Measurements from ENCODE around the gene ANKRD6.

ANKRD6 gene

GRCh38 chr6:89566930-89567629, 134.1 kb downstream of the ANKRD6 start:
- DNase-seq = no peak

DNA sequence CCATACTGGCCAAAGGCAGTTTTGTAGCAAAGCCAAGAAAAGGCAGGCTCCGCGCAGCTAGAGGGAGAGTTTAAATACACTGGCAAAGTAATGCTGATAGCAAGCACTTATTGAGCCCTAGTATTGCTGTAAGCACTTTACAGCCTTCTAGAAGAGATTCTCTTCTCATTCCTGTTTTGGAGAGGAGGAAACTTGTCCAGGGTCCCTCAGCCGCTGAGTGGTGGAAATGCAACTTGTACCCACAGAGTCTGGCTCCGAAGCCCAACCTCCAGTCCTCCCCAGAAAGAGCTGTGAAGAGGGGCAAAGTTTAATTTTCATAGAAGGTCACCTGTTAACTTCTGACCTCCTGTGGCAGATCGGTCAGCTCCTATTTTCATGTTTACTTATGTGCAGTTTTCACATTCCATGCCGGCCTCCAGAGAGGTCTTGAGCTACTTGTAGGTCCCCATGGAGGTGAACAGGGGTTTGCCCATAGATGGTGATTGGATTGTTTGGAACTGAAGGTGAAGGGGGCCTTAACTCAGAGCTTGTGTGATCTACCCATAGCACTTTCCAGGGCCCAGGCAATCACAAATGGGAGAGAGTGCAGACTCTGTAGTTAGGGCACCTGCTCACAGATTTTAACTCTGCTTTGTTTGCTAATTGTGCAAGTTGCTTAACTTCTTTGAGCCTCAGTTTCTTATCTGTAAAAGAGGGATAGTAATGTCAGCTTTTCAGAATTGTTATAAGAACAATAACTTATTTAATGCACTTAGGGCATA, 134.9 kb downstream of the ANKRD6 start:
- DNase-seq = no peak

GRCh38 chr6:89574910-89575561, 142.1 kb downstream of the ANKRD6 start:
- no peak for DNase-seq

GRCh38 chr6:89575562-89575960, 142.6 kb downstream of the ANKRD6 start:
- no peak for DNase-seq

DNA sequence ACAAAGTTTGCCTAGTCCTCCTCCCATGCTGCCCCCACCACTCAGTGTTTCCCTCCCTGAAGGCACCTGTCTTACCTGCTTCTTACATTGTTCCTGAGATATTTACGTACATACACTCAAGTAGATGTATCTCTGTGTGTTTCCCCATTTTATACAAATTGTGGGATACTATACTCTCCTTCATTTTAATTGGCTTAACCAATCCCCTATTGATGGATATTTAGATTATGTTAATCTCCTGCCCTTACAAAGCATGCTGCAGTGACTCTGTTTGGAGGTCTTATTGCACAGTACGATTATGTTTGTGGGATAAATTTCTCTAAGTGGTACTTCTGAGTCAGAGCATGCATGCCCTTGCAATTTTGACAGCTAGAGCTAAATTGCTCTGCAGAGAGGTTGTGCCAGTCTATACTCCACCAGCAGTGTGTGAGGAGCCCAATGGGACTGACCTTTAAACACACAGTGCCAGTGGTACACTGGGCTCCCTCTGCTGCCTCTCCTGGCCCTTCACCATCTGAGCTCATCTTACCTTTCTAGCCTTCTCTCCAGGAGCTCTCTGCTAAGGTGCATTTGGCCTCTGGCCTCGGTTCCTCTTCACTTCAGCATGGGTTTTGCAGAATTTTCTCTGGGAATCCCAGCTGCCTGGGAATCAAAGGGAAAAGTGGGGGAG, 148.2 kb downstream of the ANKRD6 start:
- peak; percentile 33 for DNase-seq

DNA sequence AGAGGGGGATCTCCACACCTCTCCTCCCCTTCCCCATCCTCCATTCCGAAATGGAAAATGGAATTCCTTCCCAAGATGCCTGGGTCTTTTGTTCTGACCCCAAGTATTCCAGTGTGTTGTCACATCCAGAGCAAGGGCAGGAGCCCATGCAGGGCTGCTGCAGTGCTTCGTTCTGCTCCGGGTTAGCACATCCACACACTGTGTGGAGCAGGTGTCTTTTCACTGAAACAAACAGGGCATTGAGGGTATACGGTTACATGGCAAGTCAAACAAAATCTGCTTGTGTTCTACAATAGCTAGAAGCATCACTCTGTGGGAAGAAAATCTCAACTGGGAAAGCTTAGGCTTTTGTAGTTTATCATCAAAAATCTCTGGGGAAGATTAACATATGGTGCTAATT, 148.7 kb downstream of the ANKRD6 start:
- DNase-seq = peak; percentile 64

GRCh38 chr6:89582669-89583325, 149.8 kb downstream of the ANKRD6 start:
- no peak for DNase-seq

- no peak for DNase-seq
These were observed 150.6 kb downstream of the ANKRD6 start for GRCh38 chr6:89583559-89583958.

- no peak for DNase-seq
These were observed 151.6 kb downstream of the ANKRD6 start for GRCh38 chr6:89584539-89584938.

DNA sequence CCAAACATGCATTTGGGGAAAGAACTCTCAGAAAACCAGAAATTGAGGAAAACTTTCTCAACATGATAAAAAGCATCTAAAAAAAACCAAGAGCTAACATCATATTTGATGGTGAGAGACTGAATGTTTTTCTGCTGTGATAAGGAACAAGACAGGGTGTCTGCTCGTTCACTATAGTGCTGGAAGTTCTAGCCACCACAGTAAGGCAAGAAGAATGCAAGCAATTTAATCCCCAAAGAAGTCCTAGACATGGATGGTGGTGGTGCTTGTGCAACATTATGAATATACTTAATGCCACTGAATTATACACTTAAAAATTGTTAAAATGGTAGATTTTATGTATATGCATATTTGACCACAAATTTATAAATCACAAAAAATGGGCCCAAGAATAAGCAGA, 152.2 kb downstream of the ANKRD6 start:
- DNase-seq = no peak

DNA sequence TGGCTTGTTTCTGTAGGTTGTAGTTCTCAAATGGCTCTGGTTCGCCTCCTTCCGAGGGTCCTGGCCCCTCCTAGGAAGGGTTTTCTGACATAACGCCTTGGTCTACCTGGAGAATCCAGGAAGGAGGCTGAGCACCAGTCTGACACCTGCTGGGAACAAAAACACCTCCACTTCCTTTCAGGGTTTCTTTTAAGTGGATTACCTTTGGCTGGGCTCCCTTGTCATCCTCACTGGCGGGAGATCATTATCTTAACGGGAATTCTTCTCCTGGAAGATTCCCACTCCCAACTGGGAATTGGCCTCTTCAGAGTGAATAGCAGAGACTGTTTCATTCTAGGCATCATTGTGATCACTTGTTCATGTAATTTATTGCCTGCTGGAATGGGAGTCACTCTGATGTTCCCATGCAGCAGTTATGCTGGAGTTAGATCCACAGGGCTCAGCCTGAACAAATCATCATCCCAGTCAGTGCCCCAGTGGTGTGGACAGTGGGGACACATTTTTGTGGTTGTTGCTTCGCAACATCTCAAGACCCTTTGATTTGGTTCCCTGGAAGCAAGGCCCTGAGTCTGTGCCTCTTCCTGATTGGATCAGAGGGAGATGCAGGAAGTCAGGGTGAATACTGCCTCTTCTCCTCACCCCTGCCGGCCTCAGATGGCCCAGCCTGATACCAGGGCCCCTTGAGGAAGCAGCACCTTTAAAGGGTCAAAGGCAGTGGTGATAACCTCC, 156.5 kb downstream of the ANKRD6 start:
- DNase-seq = no peak

DNA sequence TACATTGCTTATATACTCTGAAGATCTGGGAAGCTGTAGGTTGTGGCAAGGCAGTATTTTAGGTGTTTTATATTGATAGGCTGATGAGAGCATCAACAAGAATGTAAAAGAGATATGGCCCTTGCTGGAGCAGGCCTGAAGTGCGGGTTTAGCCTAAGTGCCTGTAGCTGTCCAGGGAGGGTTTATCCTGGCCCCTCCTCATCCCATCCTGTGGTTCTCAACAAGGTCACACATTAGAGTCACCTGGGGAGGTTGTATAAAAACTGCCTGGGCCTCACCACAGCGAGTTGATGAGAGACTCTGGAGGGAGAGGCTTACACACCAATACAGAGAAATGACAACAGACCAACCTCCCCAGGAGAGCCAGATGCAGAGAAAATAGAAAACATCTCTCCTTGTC, 157.2 kb downstream of the ANKRD6 start:
- no peak for DNase-seq

- DNase-seq = no peak
These were observed 158.8 kb downstream of the ANKRD6 start for GRCh38 chr6:89591745-89592144.

DNA sequence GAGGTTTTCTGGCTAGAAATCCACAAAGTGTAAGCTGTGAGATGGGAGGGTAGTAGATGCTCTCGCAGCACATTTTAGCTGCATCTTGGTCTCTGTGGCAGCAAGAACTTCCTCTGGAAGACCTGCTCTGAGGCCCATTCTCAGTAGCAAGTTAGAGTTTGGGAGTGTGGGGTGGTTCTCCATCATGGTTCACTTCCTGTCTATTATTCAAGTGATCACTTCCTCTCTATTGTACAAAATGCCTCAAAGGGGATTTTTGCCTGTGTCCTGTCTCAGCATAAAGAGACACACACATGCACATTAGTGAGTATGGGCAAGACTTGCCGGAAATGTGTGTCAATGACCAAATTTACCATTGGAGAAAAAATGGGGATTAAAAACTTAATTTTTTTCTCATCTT, 163.1 kb downstream of the ANKRD6 start:
- no peak for DNase-seq

- no peak for DNase-seq
These were observed 163.5 kb downstream of the ANKRD6 start for GRCh38 chr6:89596484-89596883.

DNA sequence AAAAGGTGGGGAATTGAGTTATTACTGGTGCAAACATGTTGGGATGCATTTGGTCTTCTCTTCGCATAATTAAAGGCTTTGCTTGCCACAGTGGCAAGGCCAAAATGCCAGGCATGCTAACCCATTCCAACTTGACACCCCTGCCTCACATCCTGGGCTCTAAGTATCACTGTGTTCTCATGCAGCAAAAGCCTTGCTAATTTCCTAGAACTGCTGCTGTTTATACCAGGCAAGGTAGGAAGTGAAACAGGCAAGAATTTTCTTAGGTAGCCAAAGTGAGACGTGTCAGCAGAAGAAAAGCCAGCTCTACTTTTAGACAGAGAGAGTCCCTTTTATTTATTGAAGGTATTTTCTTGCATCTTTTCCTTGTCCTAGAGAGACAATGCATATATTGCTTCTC, 164.4 kb downstream of the ANKRD6 start:
- no peak for DNase-seq

DNA sequence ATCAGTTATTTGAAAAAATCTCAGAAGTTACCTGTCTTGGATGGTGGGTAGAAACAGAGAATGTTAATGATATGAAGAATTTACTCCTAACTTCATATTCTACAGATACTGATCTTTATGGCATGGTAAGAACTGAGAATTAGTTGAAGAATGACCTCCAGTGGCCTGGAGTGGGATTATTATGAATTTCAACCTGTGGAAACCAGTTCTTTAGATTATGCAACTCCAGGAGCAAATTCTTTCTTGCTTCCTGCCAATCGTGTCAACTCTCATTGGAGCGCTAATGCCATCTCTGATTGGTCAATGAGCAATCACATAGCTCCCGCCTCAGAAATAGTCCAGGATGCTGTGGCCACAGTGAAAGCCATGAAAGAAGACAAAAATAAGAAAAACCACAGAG, 165.0 kb downstream of the ANKRD6 start:
- peak; percentile 28 for DNase-seq

GRCh38 chr6:89599727-89600126, 166.8 kb downstream of the ANKRD6 start:
- no peak for DNase-seq

DNA sequence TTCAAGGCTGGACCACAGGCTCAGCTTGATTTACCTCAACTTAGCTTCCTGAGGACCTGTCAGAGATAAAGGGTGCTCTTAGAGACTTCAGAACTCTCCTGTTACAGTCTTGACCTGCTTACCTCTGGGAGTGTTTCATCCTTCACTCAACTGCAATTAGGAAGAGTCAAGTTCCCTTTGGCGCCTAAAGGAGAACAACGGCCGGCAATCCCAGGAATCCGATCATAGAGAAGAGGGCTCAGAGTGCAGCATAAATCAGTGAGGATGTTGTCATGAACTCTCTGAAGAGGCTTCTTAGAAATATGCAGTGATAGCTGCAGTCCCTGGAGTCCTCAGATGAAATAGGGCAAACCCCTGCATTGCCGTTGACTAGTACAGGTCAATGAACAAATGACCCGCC, 169.2 kb downstream of the ANKRD6 start:
- DNase-seq = no peak

- DNase-seq = no peak
These were observed 171.7 kb downstream of the ANKRD6 start for GRCh38 chr6:89604653-89605052.

- no peak for DNase-seq
These were observed 172.9 kb downstream of the ANKRD6 start for GRCh38 chr6:89605861-89606260.

GRCh38 chr6:89610149-89610642, 177.2 kb downstream of the ANKRD6 start:
- DNase-seq = peak; percentile 56
